Cardiac septum (tissue), 1 donor: ENCODE data around the gene DEXI. TPM values are rescaled to one million over a fixed set of nuclear protein-coding genes. Genes with fewer than 3 reads are reported as not detected.
"Not testable (repeated sequence)": the region's sequence is repeated elsewhere in the genome, so short reads cannot be mapped to it uniquely, and the experiment has no call there.

Experiments used
- DNase-seq: peaks from one replicate; pipeline ENCODE4 v3.0.0-alpha.2; 2020; ENCODE audit warnings: low spot score
- intact Hi-C: fragments of 100-400 bp; cut with DNase I; formaldehyde crosslinking; loops from one replicate; pipeline ENCODE4 v1.14.0; 2022
- total RNA-seq: library from RNA; stranded (reverse); fragmentation: NEBNext Ultra II Directional; extraction: Animal tissue kit (Norgen Biotek cat#: 25700); gene quantifications from one replicate; pipeline ENCODE4 v1.2.1, GENCODE V29; 2021
- donor health status: DM: no; HTN: no; CAD: no.

Gene DEXI
- total RNA-seq, 1 donor from 2014 or later, result 68.1 TPM

GRCh38 chr16:10945065-10945787, 3.0 kb upstream of the DEXI start:
- DNase-seq, result no peak
- intact Hi-C loops, result no loop called here

GRCh38 chr16:10944249-10945064, 2.2 kb upstream of the DEXI start, which contains the start of gene CLEC16A:
CLEC16A (plus strand) TSS chr16:10944564; CDS start chr16:10944718, 154 bp downstream.
- intact Hi-C loops, result no loop called here
- peak; percentile 99 for DNase-seq

GRCh38 chr16:10943064-10943353, 741 bp upstream of the DEXI start:
- intact Hi-C loops, result no loop called here
- DNase-seq, result no peak

GRCh38 chr16:10941935-10942351, 325 bp downstream of the DEXI start:
- intact Hi-C loops, result not testable (repeated sequence)

GRCh38 chr16:10941127-10941933, 938 bp downstream of the DEXI start:
- DNase-seq, result no peak

More at GRCh38 chr16:10941935-10942351, 325 bp downstream of the DEXI start:
- not testable (repeated sequence) for DNase-seq

GRCh38 chr16:10940501-10941079, 1.7 kb downstream of the DEXI start:
- intact Hi-C loops, result no loop called here
- DNase-seq, result peak; percentile 78

More at GRCh38 chr16:10941127-10941933, 938 bp downstream of the DEXI start:
- intact Hi-C loops, result no loop called here

- no peak for DNase-seq
- intact Hi-C loops, result no loop called here
These were observed 2.5 kb downstream of the DEXI start for GRCh38 chr16:10939649-10940234.

GRCh38 chr16:10938796-10939648, 3.2 kb downstream of the DEXI start:
- intact Hi-C loops, result no loop called here
- no peak for DNase-seq

- intact Hi-C loops, result no loop called here
- no peak for DNase-seq
These were observed 3.9 kb downstream of the DEXI start for GRCh38 chr16:10938321-10938720.

- DNase-seq, result no peak
- intact Hi-C loops, result no loop called here
These were observed 5.0 kb downstream of the DEXI start for GRCh38 chr16:10937068-10937859.

- intact Hi-C loops, result no loop called here
- no peak for DNase-seq
These were observed 5.8 kb downstream of the DEXI start for GRCh38 chr16:10936272-10936984.

- intact Hi-C loops, result no loop called here
These were observed 6.9 kb downstream of the DEXI start for GRCh38 chr16:10935226-10935915.

GRCh38 chr16:10934325-10935107, 7.8 kb downstream of the DEXI start:
- no peak for DNase-seq
- intact Hi-C loops, result no loop called here

More at GRCh38 chr16:10935226-10935915, 6.9 kb downstream of the DEXI start:
- no peak for DNase-seq

- intact Hi-C loops, result no loop called here
- no peak for DNase-seq
These were observed 8.4 kb downstream of the DEXI start for GRCh38 chr16:10933865-10934264.

GRCh38 chr16:10932959-10933710, 9.1 kb downstream of the DEXI start:
- DNase-seq, result no peak
- intact Hi-C loops, result no loop called here
